NCI-H2081 (cell line): ENCODE data around the gene OPCML.

Source experiments
- DNase-seq, 2 experiments: peaks; one replicate each; lab custom pipeline; 2025; lab: John Stamatoyannopoulos, UW

Gene OPCML

DNA sequence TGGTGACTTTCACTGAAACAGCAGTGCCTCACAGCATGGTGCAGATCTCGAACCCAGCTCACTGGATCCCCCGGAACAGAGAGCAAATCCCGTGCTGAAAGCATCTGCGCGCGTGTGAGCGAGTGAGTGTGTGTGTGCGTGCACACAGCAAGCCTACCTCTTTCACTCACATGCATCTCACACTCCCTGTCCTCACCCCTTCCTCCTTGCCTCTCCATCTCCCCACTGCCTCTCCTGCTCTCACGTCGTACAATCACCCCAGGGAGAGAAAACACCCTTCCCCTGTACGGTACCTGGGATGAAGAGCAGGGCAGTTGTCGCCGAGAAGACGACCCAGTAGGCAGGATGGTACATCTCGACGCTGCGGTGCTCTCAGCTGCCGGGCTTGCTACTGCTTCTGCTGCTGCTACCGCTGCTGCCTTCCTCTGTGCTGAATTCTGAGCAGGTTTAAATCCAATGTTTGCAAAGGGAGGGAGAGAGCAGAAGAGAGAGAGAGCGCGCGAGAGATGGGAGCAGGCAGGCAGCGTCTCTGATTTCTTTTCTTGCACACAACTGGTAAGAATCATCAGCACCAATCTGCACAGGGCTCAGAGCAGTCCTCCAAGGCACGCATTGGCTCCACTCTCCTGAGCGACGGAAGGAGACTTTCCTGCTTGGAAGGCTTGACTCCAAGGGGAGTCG lies at the start of gene OPCML:
OPCML (minus strand) TSS at position 531 of the 681 bp plus-strand sequence.
- no peak for DNase-seq

DNA sequence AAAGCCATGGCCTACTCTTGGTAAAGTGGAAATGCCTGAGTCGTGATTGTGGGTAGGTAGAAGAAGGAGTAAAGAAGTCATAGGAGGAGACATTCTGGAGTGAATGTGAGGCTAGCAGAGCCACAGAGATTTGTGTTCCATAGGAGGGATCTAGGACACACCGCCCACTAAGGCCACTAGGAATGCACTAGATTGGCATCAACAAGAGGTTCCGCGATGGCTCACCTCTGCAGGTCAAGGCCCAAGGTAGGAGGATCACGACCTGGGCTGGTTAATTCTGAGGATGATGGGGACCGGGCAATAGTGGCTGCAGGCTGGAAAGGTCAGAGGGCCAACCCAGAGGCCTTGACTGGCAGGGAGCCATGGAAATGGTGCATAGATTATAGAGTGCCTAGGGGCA lies 48.8 kb upstream of the OPCML start:
- DNase-seq: no peak

GRCh38 chr11:133579165-133580031 lies 47.1 kb upstream of the OPCML start:
- DNase-seq: no peak

GRCh38 chr11:133577403-133577802 lies 45.1 kb upstream of the OPCML start:
- DNase-seq: no peak

DNA sequence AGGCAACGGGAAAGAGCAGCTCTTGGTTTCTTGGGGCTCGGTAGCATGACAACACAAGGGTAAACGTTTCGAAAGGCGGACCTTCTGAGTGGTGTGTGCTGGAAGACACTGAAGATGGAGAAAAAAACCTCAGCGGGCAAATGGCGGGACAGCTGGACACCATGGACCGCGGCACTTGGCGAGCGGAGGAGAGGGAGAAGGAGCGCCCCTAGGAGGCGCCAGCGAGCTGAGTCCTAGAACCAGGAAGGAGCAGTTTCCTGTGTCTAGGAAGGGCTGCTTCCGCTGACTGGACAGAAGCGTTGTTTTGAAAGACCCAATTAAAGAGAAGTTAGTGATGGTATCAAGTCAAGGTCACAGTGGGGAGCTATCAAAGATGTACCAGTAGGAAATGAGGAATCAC lies 44.0 kb upstream of the OPCML start:
- DNase-seq: no peak

- no peak for DNase-seq
These were observed 40.8 kb upstream of the OPCML start for GRCh38 chr11:133573081-133573480.

DNA sequence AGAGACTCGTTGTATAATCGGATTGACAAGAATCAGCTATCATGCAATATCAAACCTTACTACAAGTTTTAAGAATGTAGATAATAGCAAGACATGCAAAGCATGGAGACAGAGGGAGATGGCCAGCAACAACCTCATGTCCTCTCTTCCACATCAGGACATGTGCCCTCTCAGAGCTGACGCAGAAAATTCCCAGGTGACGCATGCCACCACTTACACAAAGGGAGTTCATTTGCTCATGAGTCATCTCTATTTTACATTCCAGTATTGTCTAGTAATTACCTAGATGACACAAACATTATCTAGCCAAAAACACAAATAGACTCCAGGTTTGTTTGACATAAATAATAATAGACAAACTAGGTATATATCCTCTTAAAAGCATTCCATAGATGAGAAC lies 38.1 kb upstream of the OPCML start:
- no peak for DNase-seq

DNA sequence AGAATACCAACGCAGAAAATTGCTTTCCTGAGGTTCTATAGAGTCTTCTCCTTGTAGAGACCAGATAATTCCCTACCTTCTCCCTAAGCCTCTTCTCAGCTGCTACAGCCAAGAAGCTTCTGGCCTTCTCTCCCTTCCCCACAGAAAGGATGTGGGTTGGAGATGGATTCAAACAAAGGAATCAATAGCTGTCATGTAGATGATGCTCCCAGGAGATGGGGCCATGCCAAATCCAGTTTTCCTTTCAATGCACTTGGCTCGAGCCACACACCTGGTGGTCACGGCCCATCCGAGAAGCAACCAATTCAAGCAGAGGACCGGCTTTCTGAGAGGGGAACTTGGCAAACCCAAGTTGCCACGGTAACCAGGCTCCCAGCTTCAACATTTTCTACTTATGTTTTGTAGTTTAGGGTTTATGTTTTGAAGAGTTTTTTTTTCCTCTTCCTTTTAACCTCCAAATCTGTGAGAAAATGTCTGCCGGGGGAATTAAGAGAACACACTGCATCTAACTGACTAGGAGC lies 31.3 kb upstream of the OPCML start:
- no peak for DNase-seq

DNA sequence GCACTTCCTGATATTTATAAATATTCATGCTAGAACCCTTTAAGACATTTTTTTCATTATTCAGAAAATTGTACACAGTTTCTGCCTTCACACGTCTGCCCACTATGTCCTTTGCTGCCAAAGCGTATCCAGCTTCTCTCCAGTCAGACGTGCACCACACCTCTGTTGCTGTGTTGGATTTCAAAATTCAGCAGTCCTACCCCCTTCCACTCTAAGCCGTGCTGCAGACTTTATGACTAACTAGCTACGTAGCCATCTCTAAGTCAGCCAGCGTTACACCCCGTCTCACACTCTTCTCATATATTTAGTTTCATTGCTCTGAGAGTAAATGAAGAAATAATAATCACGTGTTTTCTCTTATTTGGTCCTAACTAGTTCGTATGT lies 28.2 kb upstream of the OPCML start:
- no peak for DNase-seq

DNA sequence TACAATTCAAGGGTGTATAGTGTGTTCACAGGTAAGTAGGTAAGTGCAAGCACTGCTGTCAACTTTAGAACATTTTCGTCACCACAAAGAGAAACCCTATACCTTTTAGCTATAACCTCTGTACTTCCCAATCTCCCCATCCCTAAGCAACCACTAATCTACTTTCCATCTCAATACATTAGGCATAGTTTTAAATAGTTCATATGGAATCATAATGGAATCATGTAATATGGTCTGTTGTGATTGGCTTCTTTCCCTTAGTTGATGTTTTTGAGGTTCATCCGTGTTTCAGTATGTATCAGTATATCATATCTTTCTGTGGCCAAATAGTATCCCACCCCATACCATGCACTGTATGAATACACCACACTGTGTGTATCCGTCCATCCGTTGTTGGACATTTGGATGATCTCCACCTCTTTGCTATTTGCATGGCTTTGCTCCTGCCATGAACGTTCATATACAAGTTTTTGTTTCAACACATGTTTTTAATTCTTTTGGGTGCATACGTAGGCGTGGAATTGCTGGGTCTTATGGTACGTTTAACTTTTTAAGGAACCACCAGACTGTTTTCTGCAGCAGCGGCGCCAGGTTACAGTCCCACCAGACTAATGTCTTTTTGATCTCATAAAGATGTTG lies 27.7 kb upstream of the OPCML start:
- no peak for DNase-seq

GRCh38 chr11:133559382-133559781 lies 27.1 kb upstream of the OPCML start:
- DNase-seq: peak in 1 of 2 experiments; percentile 13

DNA sequence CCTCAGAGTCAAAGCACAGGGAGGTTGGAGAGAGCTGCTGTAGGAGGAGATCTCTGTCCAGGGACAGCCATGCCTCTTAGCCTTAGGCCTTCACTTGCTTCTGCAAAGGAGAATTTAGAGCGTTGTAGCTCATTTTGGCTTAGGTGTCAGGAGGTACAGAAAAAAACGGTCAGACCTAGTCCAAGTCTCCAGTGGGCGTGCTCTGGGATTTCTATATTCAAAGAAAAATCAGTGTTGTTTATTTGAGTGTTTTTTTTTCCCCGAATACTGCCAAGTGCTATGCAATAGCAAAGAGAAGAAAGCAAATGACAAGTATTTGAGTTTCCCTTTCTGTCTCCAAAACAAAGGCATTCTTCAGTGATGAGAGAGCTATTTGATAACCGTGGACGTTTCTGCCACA lies 22.7 kb upstream of the OPCML start:
- DNase-seq: no peak

DNA sequence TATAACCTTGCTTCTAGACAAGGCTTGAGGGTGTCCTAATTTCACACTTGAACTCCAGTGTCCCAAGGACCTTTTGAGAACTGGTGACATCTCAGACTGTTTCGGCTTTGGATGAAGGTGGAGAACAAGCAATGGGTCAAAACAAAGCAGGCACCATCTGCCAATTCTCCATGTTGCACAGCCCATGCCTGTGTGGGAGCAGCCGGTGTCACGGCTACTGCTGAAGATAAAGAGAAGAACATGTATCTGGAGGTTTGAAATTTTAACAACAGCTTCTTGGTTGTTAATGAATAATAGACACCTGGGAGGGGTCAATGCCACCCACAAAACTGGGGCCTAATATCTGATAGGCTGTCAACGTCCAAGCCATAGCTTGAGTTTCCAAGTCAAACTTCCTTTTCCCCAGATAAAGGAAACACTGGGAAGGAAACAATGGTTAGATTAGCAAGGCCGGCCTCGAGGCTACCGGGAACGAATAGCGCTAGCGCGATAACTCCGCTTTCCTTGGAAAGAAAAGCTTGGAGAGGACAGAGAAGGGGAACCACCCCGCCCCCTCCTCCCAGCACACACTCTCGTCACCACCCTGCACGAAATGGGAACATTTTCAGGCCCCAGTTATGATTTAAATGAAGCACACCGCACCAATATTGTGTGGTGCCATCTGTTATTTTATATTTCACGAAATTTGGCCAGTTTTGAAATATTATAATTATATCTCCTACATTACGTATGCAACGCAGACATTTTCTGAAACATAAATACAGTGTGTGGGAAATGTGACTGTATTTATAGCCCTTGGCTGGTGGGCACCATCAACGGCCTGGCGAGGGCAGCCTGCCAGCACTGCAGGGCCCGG lies 21.8 kb upstream of the OPCML start:
- no peak for DNase-seq

DNA sequence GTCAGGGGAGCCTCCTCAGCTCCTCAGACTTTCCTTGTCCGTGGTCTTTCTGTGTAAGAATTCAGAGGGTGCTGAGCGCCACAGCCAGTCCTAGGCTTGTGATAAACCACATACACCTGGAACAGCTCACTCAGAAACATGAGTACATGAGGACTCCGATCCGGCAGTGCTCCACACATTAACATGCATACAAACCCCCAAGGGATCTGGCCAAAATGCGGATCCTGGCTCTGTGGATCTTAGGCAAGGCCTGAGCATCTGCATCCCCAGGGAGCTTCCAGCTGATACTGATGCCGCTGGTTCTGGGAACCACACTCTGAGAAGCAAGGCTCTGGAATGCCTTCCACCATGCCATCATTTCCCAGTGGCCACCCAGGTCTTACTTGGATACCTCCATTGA lies 20.6 kb upstream of the OPCML start:
- no peak for DNase-seq

DNA sequence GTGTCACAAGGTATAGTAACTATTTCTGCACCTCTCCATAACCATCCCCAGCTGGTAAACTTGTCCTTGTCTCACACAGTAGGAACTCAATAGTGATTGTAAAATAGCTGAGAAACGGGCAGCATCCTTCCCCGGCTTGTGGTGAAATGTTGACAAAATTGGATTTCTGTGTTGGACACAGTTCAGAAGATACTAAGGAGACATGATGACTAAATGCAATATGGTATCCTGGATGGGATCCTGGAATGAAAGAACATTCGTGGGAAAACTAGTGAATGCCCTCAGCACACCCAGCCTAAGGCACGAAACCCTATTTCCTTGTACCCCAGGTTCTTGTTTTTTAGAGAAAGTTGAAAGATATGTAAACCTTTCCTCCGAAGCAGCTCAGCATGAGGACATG lies 18.8 kb upstream of the OPCML start:
- DNase-seq: no peak

- no peak for DNase-seq
These were observed 17.5 kb upstream of the OPCML start for GRCh38 chr11:133549826-133550225.

DNA sequence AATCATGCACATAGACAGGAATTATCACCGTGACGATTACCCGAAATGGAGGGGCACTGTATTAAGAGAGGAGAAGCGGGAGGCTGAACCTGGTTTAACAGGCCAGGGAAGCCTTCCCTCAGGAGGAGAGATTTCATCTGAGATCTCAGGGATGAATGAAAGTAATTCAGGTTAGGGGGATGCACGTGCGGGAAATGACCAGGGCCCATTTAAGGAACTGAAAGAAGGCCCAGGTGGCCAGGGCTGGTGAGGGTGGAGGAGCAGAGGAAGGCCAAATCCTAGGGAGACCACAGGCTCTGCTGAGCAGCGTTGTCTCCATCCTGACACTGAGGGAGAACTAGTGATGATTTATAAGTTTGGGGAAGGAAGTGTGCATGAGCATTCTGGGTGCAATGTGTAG lies 16.3 kb upstream of the OPCML start:
- no peak for DNase-seq

- no peak for DNase-seq
These were observed 15.7 kb upstream of the OPCML start for GRCh38 chr11:133547808-133548494.

DNA sequence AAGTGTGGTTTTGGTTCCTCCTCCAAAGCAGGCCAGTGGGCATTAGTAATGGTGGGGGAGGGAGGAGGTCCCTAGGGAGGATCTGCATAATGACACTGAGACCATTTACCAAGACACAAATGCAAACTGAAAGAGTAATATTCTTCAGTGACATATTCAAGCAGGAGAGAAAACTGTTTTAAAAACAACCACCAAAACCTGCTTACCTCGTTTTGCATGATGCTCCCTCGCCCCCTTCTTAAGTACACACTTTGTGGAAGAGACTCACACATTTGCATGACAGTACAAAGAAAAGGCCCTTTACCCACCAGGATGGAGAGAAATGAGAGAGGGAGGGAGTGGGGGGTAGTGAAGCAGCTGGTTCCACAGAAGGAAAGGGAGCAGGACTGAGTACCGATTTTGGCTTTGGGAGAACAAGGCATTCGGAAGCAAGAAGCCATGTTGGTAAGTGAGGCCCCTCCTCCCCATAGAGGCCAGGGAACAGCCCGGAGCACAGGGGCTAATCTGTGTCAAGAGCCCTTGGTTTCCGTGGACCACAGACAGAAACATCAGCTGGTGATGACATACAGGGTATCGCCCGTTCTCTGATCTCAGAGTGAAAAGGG lies 13.0 kb upstream of the OPCML start:
- no peak for DNase-seq

GRCh38 chr11:133541720-133542095 lies 9.4 kb upstream of the OPCML start:
- no peak for DNase-seq
